Body of pancreas (tissue), 4 donors: ENCODE measurements around the gene PACS2.

Source experiments
- POLR2A ChIP-seq, 3 donors: fragments of 450-650 bp; IDR thresholded peaks; one replicate each; pipeline ENCODE4 v1.6.1; 2016; ENCODE audit warnings: antibody characterized with exemption in 3 of 3, mild to moderate bottlenecking in 2 of 3
- TF ChIP-seq, protein P1 (sequence below), 7 experiments: fragments of 450-650 bp in 4 of 7; fragments of 200-600 bp in 3 of 7; sonication (generic) in 3 of 7; IDR thresholded peaks; one replicate each; pipeline ENCODE4 v1.5.1; 2016 to 2019; ENCODE audit warnings: antibody characterized with exemption in 7 of 7

DNA sequence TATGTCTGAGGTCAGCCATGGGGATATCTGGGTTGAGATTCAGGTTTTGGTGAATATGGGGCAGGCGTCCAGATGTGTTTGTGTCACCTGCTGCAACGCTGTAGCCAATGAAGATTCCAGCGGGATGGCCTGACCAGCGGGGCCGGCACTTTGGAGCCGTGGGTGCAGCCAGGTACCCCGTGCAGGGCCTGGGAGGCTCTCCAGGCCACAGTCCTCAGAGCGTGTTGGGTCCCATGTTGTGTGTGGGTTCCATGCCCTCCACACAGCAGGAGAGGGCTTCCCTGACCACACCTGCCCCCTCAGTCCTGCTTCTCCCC is 80.9 kb downstream of the PACS2 start:
- TF ChIP-seq, protein P1, sequence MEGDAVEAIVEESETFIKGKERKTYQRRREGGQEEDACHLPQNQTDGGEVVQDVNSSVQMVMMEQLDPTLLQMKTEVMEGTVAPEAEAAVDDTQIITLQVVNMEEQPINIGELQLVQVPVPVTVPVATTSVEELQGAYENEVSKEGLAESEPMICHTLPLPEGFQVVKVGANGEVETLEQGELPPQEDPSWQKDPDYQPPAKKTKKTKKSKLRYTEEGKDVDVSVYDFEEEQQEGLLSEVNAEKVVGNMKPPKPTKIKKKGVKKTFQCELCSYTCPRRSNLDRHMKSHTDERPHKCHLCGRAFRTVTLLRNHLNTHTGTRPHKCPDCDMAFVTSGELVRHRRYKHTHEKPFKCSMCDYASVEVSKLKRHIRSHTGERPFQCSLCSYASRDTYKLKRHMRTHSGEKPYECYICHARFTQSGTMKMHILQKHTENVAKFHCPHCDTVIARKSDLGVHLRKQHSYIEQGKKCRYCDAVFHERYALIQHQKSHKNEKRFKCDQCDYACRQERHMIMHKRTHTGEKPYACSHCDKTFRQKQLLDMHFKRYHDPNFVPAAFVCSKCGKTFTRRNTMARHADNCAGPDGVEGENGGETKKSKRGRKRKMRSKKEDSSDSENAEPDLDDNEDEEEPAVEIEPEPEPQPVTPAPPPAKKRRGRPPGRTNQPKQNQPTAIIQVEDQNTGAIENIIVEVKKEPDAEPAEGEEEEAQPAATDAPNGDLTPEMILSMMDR (IDR thresholded peaks at IDR 0.05), result no peak
- TF ChIP-seq POLR2A (IDR thresholded peaks at IDR 0.05), result no peak
